H1 (cell line): ENCODE data around the gene CABCOCO1. TPM values are rescaled to one million over a fixed set of nuclear protein-coding genes. Genes with fewer than 3 reads are reported as not detected.

Experiments used
- CBX8 ChIP-seq: fragments of 300-800, 300-1000 bp; sonication (generic); IDR thresholded peaks from 2 replicates; pipeline ENCODE4 v1.7.1; 2016; ENCODE audit warnings: low read depth, low read length, borderline replicate concordance
- CTBP2 ChIP-seq: IDR thresholded peaks from 2 replicates; pipeline ENCODE4 v1.7.0; 2011; ENCODE audit warnings: borderline replicate concordance, mild to moderate bottlenecking, moderate library complexity, mixed read lengths, low read length; ENCODE audit not compliant: insufficient read depth, insufficient read length
- FOSL1 ChIP-seq: IDR thresholded peaks from 2 replicates; pipeline ENCODE4 v1.6.1; 2011; ENCODE audit warnings: mild to moderate bottlenecking, low read depth, low read length, moderate library complexity; ENCODE audit not compliant: insufficient read depth
- KDM1A ChIP-seq: fragments of 200-600, 300-600 bp; sonication (generic); IDR thresholded peaks from 2 replicates; pipeline ENCODE4 v1.7.1; 2016; ENCODE audit warnings: mild to moderate bottlenecking, low read length, borderline replicate concordance
- KDM4A ChIP-seq: IDR thresholded peaks from one replicate; pipeline ENCODE4 v1.7.1; 2012; ENCODE audit warnings: low read depth, mild to moderate bottlenecking, moderate library complexity, low read length, inconsistent platforms; ENCODE audit not compliant: severe bottlenecking
- PHF8 ChIP-seq: fragments of 200-600 bp; sonication (generic); conservative IDR thresholded peaks from 2 replicates; pipeline ENCODE4 v1.7.1; 2012; ENCODE audit warnings: low read depth, mild to moderate bottlenecking, inconsistent platforms, low read length, moderate library complexity
- POLR2A ChIP-seq, 2 experiments: IDR thresholded peaks; 1 replicate in 1 of 2; 2 replicates in 1 of 2; pipeline ENCODE4 v1.6.1; 2011; ENCODE audit warnings: low read depth in 2 of 2, low read length in 2 of 2, mild to moderate bottlenecking in 2 of 2; ENCODE audit errors: control extremely low read depth in 1 of 2
- RBBP5 ChIP-seq: IDR thresholded peaks from 2 replicates; pipeline ENCODE4 v1.7.1; 2012; ENCODE audit warnings: low read depth, mild to moderate bottlenecking, inconsistent platforms, low read length, moderate library complexity, borderline replicate concordance
- SP2 ChIP-seq: IDR thresholded peaks from 2 replicates; pipeline ENCODE4 v1.6.1; 2012; ENCODE audit warnings: mild to moderate bottlenecking, low read length, inconsistent platforms
- TAF1 ChIP-seq: IDR thresholded peaks from 2 replicates; pipeline ENCODE4 v1.6.1; 2011; ENCODE audit warnings: mild to moderate bottlenecking, low read depth, low read length
- polyA plus RNA-seq, 7 experiments: library from polyadenylated mRNA; depleted of rRNA in 3 of 7; stranded (reverse) in 5 of 7; unstranded in 2 of 7; fragments of >200 nt in 5 of 7; fragments of 200-250 nt in 2 of 7; gene quantifications; 1 replicate in 5 of 7; 2 replicates in 1 of 7; 4 replicates in 1 of 7; pipeline versions ENCODE4 v1.2.1 to v1.2.3, GENCODE V29; 2011 to 2013; ENCODE audit warnings: missing spikeins in 2 of 7, mixed read lengths in 2 of 7
- total RNA-seq: library from RNA; stranded (reverse); fragmentation: NEBNext Ultra II Directional; extraction: Animal tissue kit (Norgen Biotek cat#: 25700); gene quantifications from 2 replicates; pipeline ENCODE4 v1.2.1, GENCODE V29; 2021
- TF ChIP-seq, protein P1 (sequence below): fragments of 300-600 bp; sonication (generic); IDR thresholded peaks from 2 replicates; pipeline ENCODE4 v1.7.1; 2012; ENCODE audit warnings: low read length, moderate library complexity, mild to moderate bottlenecking, inconsistent platforms; ENCODE audit not compliant: insufficient replicate concordance

Gene CABCOCO1
- total and polyA plus RNA-seq, 2 of the 8 experiments (the other 6 are each of a cell fraction or from before 2014, with no cell fraction given): not detected

DNA sequence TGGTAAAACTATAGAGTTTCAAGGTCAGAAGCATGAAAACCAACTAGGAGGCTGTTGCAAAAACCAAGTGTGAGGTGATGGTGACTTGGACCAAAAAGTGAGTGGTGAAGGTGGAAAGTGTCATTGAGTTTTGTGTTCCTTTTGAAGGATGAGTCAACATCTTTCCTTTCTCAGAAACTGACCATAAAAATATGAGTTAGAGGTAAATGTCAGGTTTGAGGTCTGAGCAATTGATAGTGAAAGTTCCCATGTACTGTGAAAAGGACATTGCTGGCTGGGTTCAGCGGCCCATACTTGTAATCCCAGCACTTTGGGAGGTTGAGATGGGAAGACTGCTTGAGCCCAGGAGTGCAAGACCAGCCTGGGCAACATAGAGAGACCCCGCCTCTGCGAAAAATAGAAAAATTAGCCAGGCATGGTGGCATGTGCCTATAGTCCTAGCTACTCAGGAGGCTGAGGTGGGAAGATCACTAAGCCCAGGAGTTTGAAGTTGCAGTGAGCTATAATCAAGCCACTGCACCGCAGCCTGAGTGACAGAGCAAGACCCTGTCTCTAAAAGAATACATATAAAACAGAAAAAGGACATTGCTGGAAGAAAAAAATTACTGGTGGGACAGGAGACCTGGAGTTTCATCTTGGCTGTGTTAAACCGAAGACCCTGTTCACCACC lies 149.5 kb downstream of the CABCOCO1 start (continued):
- TF ChIP-seq, protein P1, sequence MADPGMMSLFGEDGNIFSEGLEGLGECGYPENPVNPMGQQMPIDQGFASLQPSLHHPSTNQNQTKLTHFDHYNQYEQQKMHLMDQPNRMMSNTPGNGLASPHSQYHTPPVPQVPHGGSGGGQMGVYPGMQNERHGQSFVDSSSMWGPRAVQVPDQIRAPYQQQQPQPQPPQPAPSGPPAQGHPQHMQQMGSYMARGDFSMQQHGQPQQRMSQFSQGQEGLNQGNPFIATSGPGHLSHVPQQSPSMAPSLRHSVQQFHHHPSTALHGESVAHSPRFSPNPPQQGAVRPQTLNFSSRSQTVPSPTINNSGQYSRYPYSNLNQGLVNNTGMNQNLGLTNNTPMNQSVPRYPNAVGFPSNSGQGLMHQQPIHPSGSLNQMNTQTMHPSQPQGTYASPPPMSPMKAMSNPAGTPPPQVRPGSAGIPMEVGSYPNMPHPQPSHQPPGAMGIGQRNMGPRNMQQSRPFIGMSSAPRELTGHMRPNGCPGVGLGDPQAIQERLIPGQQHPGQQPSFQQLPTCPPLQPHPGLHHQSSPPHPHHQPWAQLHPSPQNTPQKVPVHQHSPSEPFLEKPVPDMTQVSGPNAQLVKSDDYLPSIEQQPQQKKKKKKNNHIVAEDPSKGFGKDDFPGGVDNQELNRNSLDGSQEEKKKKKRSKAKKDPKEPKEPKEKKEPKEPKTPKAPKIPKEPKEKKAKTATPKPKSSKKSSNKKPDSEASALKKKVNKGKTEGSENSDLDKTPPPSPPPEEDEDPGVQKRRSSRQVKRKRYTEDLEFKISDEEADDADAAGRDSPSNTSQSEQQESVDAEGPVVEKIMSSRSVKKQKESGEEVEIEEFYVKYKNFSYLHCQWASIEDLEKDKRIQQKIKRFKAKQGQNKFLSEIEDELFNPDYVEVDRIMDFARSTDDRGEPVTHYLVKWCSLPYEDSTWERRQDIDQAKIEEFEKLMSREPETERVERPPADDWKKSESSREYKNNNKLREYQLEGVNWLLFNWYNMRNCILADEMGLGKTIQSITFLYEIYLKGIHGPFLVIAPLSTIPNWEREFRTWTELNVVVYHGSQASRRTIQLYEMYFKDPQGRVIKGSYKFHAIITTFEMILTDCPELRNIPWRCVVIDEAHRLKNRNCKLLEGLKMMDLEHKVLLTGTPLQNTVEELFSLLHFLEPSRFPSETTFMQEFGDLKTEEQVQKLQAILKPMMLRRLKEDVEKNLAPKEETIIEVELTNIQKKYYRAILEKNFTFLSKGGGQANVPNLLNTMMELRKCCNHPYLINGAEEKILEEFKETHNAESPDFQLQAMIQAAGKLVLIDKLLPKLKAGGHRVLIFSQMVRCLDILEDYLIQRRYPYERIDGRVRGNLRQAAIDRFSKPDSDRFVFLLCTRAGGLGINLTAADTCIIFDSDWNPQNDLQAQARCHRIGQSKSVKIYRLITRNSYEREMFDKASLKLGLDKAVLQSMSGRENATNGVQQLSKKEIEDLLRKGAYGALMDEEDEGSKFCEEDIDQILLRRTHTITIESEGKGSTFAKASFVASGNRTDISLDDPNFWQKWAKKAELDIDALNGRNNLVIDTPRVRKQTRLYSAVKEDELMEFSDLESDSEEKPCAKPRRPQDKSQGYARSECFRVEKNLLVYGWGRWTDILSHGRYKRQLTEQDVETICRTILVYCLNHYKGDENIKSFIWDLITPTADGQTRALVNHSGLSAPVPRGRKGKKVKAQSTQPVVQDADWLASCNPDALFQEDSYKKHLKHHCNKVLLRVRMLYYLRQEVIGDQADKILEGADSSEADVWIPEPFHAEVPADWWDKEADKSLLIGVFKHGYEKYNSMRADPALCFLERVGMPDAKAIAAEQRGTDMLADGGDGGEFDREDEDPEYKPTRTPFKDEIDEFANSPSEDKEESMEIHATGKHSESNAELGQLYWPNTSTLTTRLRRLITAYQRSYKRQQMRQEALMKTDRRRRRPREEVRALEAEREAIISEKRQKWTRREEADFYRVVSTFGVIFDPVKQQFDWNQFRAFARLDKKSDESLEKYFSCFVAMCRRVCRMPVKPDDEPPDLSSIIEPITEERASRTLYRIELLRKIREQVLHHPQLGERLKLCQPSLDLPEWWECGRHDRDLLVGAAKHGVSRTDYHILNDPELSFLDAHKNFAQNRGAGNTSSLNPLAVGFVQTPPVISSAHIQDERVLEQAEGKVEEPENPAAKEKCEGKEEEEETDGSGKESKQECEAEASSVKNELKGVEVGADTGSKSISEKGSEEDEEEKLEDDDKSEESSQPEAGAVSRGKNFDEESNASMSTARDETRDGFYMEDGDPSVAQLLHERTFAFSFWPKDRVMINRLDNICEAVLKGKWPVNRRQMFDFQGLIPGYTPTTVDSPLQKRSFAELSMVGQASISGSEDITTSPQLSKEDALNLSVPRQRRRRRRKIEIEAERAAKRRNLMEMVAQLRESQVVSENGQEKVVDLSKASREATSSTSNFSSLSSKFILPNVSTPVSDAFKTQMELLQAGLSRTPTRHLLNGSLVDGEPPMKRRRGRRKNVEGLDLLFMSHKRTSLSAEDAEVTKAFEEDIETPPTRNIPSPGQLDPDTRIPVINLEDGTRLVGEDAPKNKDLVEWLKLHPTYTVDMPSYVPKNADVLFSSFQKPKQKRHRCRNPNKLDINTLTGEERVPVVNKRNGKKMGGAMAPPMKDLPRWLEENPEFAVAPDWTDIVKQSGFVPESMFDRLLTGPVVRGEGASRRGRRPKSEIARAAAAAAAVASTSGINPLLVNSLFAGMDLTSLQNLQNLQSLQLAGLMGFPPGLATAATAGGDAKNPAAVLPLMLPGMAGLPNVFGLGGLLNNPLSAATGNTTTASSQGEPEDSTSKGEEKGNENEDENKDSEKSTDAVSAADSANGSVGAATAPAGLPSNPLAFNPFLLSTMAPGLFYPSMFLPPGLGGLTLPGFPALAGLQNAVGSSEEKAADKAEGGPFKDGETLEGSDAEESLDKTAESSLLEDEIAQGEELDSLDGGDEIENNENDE: no peak
- no peak for TF ChIP-seq KDM1A
- no peak for TF ChIP-seq FOSL1
- no peak for TF ChIP-seq CBX8
- TF ChIP-seq POLR2A (IDR thresholded peaks at IDR 0.05; ENCODE audit: control extremely low read depth in 1 of 2, low read depth in 2 of 2, low read length in 2 of 2): no peak
- TF ChIP-seq TAF1: no peak
- no peak for TF ChIP-seq RBBP5
- TF ChIP-seq CTBP2: no peak
- no peak for TF ChIP-seq PHF8
- TF ChIP-seq SP2: no peak
- no peak for TF ChIP-seq KDM4A
